Measurements from ENCODE around the gene XRCC5. TPM values are rescaled to one million over a fixed set of nuclear protein-coding genes. Genes with fewer than 3 reads are reported as not detected.

XRCC5 gene
- total RNA-seq, 1 experiment from 2014 or later = 301 TPM

GRCh38 chr2:216221811-216222210 is 112.7 kb downstream of the XRCC5 start:
- no peak for DNase-seq (ENCODE audit: extremely low read depth, low read depth)

GRCh38 chr2:216222650-216223352 is 113.7 kb downstream of the XRCC5 start:
- no peak for DNase-seq (ENCODE audit: extremely low read depth, low read depth)

- no peak for DNase-seq (ENCODE audit: extremely low read depth, low read depth)
Measured at GRCh38 chr2:216224388-216224787, 115.2 kb downstream of the XRCC5 start.

- DNase-seq (ENCODE audit: extremely low read depth, low read depth) = no peak
Measured at GRCh38 chr2:216229277-216229914, 120.2 kb downstream of the XRCC5 start.

- DNase-seq (ENCODE audit: extremely low read depth, low read depth) = no peak
Measured at GRCh38 chr2:216231867-216232266, 122.7 kb downstream of the XRCC5 start.

- DNase-seq (ENCODE audit: extremely low read depth, low read depth) = no peak
Measured at GRCh38 chr2:216232721-216233120, 123.6 kb downstream of the XRCC5 start.

GRCh38 chr2:216233281-216233995 is 124.3 kb downstream of the XRCC5 start:
- DNase-seq (ENCODE audit: extremely low read depth, low read depth) = no peak

GRCh38 chr2:216234106-216234505 is 125.0 kb downstream of the XRCC5 start:
- no peak for DNase-seq (ENCODE audit: extremely low read depth, low read depth)

GRCh38 chr2:216235462-216235861 is 126.3 kb downstream of the XRCC5 start:
- DNase-seq (ENCODE audit: extremely low read depth, low read depth) = no peak

GRCh38 chr2:216235896-216236295 is 126.7 kb downstream of the XRCC5 start:
- no peak for DNase-seq (ENCODE audit: extremely low read depth, low read depth)

GRCh38 chr2:216236486-216236885 is 127.3 kb downstream of the XRCC5 start:
- DNase-seq (ENCODE audit: extremely low read depth, low read depth) = no peak

- no peak for DNase-seq (ENCODE audit: extremely low read depth, low read depth)
Measured at GRCh38 chr2:216242365-216242764, 133.2 kb downstream of the XRCC5 start.

GRCh38 chr2:216243026-216243425 is 133.9 kb downstream of the XRCC5 start:
- DNase-seq (ENCODE audit: extremely low read depth, low read depth) = no peak

GRCh38 chr2:216245391-216245975 is 136.3 kb downstream of the XRCC5 start:
- no peak for DNase-seq (ENCODE audit: extremely low read depth, low read depth)

- no peak for DNase-seq (ENCODE audit: extremely low read depth, low read depth)
Measured at GRCh38 chr2:216246766-216247165, 137.6 kb downstream of the XRCC5 start.

Other genes starting within 250 kb of the XRCC5 start
- 3.4 and 4.1 TPM in 2 replicates for gene MREG, start 95.8 kb upstream of the XRCC5 start, total RNA-seq (2014; rRNA removed; shearing (Covaris generic))
- 36.2 and 50.9 TPM in 2 replicates for gene PECR, start 27.5 kb upstream of the XRCC5 start, total RNA-seq (2014; rRNA removed; shearing (Covaris generic))
- 0.17 and 0.38 TPM in 2 replicates for gene TMEM169, start 27.4 kb upstream of the XRCC5 start, total RNA-seq (2014; rRNA removed; shearing (Covaris generic))

Data from NCI-H460 (cell line).